K562 (cell line): ENCODE data around the gene CCNL1. TPM values are rescaled to one million over a fixed set of nuclear protein-coding genes. Genes with fewer than 3 reads are reported as not detected.
A peak's percentile ranks its signal among the peaks of the same experiment; 100 is the strongest.

Source experiments
- CEBPZ ChIP-seq: fragments of 150-350 bp; IDR thresholded peaks from 2 replicates; pipeline ENCODE4 v1.6.1; 2014; ENCODE audit warnings: low read depth, mild to moderate bottlenecking, low read length, borderline replicate concordance
- HNRNPK ChIP-seq: fragments of 200-400 bp; formaldehyde crosslinking; IDR thresholded peaks from one replicate; pipeline ENCODE4 v1.6.1; 2018; ENCODE audit warnings: mild to moderate bottlenecking, low read depth, low read length; ENCODE audit not compliant: poor library complexity, severe bottlenecking
- PRDM10 ChIP-seq: fragments of 450-650 bp; IDR thresholded peaks from 2 replicates; pipeline ENCODE4 v1.6.1; 2018; ENCODE audit not compliant: partially characterized antibody
- PRPF4 ChIP-seq: fragments of 200-400 bp; formaldehyde crosslinking; IDR thresholded peaks from one replicate; pipeline ENCODE4 v1.6.1; 2017; ENCODE audit warnings: low read length, low read depth, mild to moderate bottlenecking; ENCODE audit not compliant: insufficient read depth, poor library complexity, severe bottlenecking
- THAP7 ChIP-seq: fragments of 250-450 bp; sonication (Bioruptor Pico); IDR thresholded peaks from 2 replicates; pipeline ENCODE4 v1.5.0; 2021
- ZNF143 ChIP-seq: sonication (generic); formaldehyde crosslinking; IDR thresholded peaks from 2 replicates; pipeline ENCODE4 v1.9.0; 2022; ENCODE audit warnings: mild to moderate bottlenecking, missing genetic modification reagents
- ZNF407 ChIP-seq: fragments of 450-650 bp; IDR thresholded peaks from 2 replicates; pipeline ENCODE4 v1.6.1; 2016; ENCODE audit warnings: low read depth
- polyA plus RNA-seq, 8 experiments: library from polyadenylated mRNA; depleted of rRNA in 4 of 8; stranded (reverse) in 5 of 8; unstranded in 3 of 8; fragments of >200 nt; fragmentation: Nextera tagmentation in 2 of 8; fragmentation: Illumina TruSeq in 1 of 8; extraction: Ambion mirVana in 2 of 8; extraction: Trizol in 1 of 8; gene quantifications; 2 replicates each; pipeline versions ENCODE4 v1.2.1 to v1.2.3, GENCODE V29; 2011 to 2014; ENCODE audit warnings: inconsistent platforms in 1 of 8, missing spikeins in 1 of 8
- total RNA-seq, 7 experiments: library from RNA; depleted of rRNA in 6 of 7; stranded (reverse); fragments of >200 nt in 6 of 7; fragmentation: Illumina TruSeq in 2 of 7; extraction: Trizol in 2 of 7; gene quantifications; 2 replicates each; pipeline versions ENCODE4 v1.2.1 to v1.2.3, GENCODE V29; 2011 to 2021; ENCODE audit warnings: low replicate concordance in 1 of 7

CCNL1 gene
- total and polyA plus RNA-seq, 9 of the 15 experiments (the other 6 are each of a cell fraction or from before 2014, with no cell fraction given), result 16.1 to 186 (median 132) TPM

- TF ChIP-seq PRDM10, result peak; percentile 69
- TF ChIP-seq THAP7 (CRISPR knock-in tag), result peak; percentile 52; the same call in 1 of the 2 replicates
- TF ChIP-seq CEBPZ, result no peak
- TF ChIP-seq PRPF4, result peak; percentile 90
- no peak for TF ChIP-seq ZNF407
- TF ChIP-seq ZNF143 (CRISPR knock-in tag), result peak; percentile 65; the same call in 1 of the 2 replicates
- TF ChIP-seq HNRNPK, result no peak
Measured at GRCh38 chr3:157159762-157160657, at the start of gene CCNL1 (continued).
